VCaP (cell line): Measurements from ENCODE around the gene MRFAP1.
A peak's percentile ranks its signal among the peaks of the same experiment; 100 is the strongest.

ENCODE experiments used
- H3K27ac ChIP-seq: fragments of 450-650 bp; 2 replicates; pipeline ENCODE4 v1.5.1; 2017
- TF ChIP-seq, protein P1 (sequence below): fragments of 450-650 bp; conservative IDR thresholded peaks from 2 replicates; pipeline ENCODE4 v1.5.1; 2017; ENCODE audit warnings: mild to moderate bottlenecking, moderate library complexity

MRFAP1 gene

GRCh38 chr4:6640292-6641163 is at the start of gene MRFAP1:
MRFAP1 (plus strand) TSS chr4:6640685; CDS start chr4:6640863, 178 bp downstream.
- H3K27ac ChIP-seq = peak within 1 kb of the TSS; percentile 95
- TF ChIP-seq, protein P1, sequence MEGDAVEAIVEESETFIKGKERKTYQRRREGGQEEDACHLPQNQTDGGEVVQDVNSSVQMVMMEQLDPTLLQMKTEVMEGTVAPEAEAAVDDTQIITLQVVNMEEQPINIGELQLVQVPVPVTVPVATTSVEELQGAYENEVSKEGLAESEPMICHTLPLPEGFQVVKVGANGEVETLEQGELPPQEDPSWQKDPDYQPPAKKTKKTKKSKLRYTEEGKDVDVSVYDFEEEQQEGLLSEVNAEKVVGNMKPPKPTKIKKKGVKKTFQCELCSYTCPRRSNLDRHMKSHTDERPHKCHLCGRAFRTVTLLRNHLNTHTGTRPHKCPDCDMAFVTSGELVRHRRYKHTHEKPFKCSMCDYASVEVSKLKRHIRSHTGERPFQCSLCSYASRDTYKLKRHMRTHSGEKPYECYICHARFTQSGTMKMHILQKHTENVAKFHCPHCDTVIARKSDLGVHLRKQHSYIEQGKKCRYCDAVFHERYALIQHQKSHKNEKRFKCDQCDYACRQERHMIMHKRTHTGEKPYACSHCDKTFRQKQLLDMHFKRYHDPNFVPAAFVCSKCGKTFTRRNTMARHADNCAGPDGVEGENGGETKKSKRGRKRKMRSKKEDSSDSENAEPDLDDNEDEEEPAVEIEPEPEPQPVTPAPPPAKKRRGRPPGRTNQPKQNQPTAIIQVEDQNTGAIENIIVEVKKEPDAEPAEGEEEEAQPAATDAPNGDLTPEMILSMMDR = no peak

DNA sequence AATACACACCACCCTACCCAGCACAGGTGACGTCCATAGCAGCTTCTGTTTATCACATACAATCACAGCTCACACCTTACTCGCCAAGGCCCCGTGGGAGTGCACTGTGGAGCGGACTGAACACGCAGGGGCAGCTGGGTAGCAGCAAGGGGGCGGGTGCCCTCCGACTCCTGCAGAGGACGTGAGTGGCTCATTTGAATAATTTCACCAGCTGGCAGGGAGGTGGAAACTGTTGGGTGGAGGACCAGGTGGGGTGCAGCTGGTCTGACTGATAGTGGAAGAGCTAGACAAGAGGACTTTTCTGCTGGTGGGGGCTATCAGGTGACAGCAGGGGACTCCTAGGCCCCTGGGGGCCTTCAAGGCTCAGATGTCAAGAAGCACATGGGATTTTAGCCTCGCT is 49.2 kb upstream of the MRFAP1 start:
- TF ChIP-seq, protein P1 = no peak
- no peak overlapping the region for H3K27ac ChIP-seq

- TF ChIP-seq, protein P1 = no peak
- no peak overlapping the region for H3K27ac ChIP-seq
Observed at GRCh38 chr4:6591781-6592180, 48.7 kb upstream of the MRFAP1 start.

DNA sequence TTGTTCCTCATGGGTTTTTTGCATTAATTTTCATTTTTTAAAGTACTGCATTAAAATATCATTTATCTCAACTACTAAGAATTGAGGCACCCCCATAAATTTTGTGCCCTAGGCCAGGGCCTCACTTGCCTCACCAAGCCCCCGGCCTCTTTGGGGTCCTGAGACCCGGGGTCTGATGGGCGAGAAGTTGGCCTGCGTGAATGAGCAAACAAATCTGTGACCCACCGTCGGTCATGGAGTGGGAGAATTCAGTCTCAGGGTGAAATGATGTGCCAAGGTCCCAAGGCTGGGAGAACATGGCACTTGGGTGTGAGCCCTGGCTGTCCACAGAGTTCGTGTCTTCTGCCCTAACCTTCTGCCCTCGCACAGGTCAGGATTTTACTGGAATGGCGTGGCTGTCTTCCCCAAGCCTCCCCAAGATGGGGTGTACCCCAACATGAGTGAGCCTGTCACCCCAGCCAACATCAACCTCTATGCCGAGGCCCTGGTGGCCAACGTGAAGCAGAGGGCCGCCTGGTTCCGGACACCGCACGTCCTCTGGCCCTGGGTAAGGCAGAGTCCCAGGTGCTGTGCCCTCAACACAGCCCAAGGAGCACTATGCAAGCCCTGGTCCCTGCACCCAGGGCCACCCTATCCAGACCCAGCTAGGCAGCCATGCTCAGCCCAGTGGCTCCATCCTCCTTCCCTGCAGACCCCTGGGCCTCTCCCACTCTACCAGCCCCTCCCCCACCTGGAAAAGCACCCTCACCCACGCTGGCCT is 47.5 kb upstream of the MRFAP1 start:
- TF ChIP-seq, protein P1 = no peak
- no peak overlapping the region for H3K27ac ChIP-seq

GRCh38 chr4:6594341-6594740 is 46.1 kb upstream of the MRFAP1 start:
- H3K27ac ChIP-seq = no peak overlapping the region
- TF ChIP-seq, protein P1 = no peak

DNA sequence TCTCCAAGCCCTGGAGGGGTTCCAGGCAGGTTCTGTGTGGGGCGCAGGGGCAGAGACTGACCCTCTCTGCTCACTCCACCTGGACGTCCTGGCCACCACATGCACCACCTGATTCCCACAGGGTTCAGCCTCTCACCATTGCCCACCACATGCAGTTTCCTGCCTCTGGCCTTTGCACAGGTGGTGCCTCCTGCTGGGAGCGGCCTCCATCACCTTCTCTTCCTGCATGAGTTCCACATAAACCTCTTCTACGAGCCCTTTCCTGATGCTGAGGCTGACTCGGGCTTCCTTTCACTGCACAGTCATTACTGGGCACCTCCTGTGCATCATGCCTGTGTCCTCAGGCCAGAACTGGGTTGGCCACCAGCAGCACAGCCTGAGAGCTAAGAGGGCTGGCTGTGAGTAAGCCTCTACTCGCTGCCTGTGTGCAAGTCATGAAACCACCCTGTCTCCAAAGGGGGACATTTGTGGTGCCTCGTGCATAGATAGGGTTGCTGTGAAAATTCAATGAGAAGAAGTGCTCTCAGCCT is 45.6 kb upstream of the MRFAP1 start:
- TF ChIP-seq, protein P1 = no peak

GRCh38 chr4:6595897-6596537 is 44.5 kb upstream of the MRFAP1 start:
- TF ChIP-seq, protein P1 = no peak
- H3K27ac ChIP-seq = no peak overlapping the region

More for the DNA sequence above, 45.6 kb upstream of the MRFAP1 start:
- no peak overlapping the region for H3K27ac ChIP-seq
